ENCODE measurements around the gene ZNF530. TPM values are rescaled to one million over a fixed set of nuclear protein-coding genes. Genes with fewer than 3 reads are reported as not detected.

Gene ZNF530
- total RNA-seq, 2 donors from 2014 or later: 1.2 to 1.7 TPM

Other genes with a start within 250 kb of the ZNF530 start
- gene ZNF304, start 248.6 kb upstream of the ZNF530 start, total RNA-seq: 1 to 10 TPM; 3.0 to 3.3 TPM
- gene TRAPPC2B, start 236.3 kb upstream of the ZNF530 start, total RNA-seq: 1 to 10 TPM; 4.4 to 4.5 TPM
- gene ZNF547, start 236.3 kb upstream of the ZNF530 start, total RNA-seq: 1 to 10 TPM; 1.4 to 1.8 TPM
- 10 to 100 TPM in 1 of 2 donors, 1 to 10 TPM in 1; 8.1 to 10.7 TPM for gene ZNF548, start 210.0 kb upstream of the ZNF530 start, total RNA-seq
- gene ZNF17, start 188.7 kb upstream of the ZNF530 start, total RNA-seq: 10 to 100 TPM in 1 of 2 donors, 1 to 10 TPM in 1; 7.7 to 12.1 TPM
- gene ZNF749, start 164.6 kb upstream of the ZNF530 start, total RNA-seq: 1 to 10 TPM; 7.3 to 8.3 TPM
- under 1 TPM; 0.37 to 0.50 TPM for gene VN1R1, start 142.7 kb upstream of the ZNF530 start, total RNA-seq
- 1 to 10 TPM; 3.2 to 3.8 TPM for gene ZNF772, start 122.3 kb upstream of the ZNF530 start, total RNA-seq
- 1 to 10 TPM; 3.2 to 4.0 TPM for gene ZNF419, start 112.1 kb upstream of the ZNF530 start, total RNA-seq
- 1 to 10 TPM; 2.6 to 5.0 TPM for gene ZNF773, start 99.9 kb upstream of the ZNF530 start, total RNA-seq
- 1 to 10 TPM; 2.7 to 3.5 TPM for gene ZNF549, start 72.5 kb upstream of the ZNF530 start, total RNA-seq
- 1 to 10 TPM; 2.7 to 5.3 TPM for gene ZNF550, start 40.0 kb upstream of the ZNF530 start, total RNA-seq
- gene ZNF416, start 21.0 kb upstream of the ZNF530 start, total RNA-seq: 1 to 10 TPM; 2.0 to 3.2 TPM
- gene ZIK1, start 15.7 kb upstream of the ZNF530 start, total RNA-seq: 1 to 10 TPM in 1 of 2 donors, under 1 TPM in 1; 0.95 to 1.5 TPM
- gene ZNF134, start 14.4 kb downstream of the ZNF530 start, total RNA-seq: 1 to 10 TPM; 7.4 to 9.0 TPM
- gene ZNF211, start 33.3 kb downstream of the ZNF530 start, total RNA-seq: 1 to 10 TPM; 7.4 to 9.9 TPM
- gene ZSCAN4, start 69.0 kb downstream of the ZNF530 start, total RNA-seq: not detected
- 1 to 10 TPM; 4.9 to 5.2 TPM for gene ZNF551, start 82.1 kb downstream of the ZNF530 start, total RNA-seq
- gene ZNF154, start 109.3 kb downstream of the ZNF530 start, total RNA-seq: 1 to 10 TPM in 1 of 2 donors, under 1 TPM in 1; 0.67 to 1.8 TPM
- gene ZNF671, start 127.7 kb downstream of the ZNF530 start, total RNA-seq: 1 to 10 TPM; 2.2 to 3.1 TPM
- 10 to 100 TPM; 13.3 to 16.5 TPM for gene ZNF776, start 146.9 kb downstream of the ZNF530 start, total RNA-seq
- gene ZNF586, start 169.8 kb downstream of the ZNF530 start, total RNA-seq: 10 to 100 TPM; 13.0 to 15.2 TPM
- gene ZNF552, start 215.0 kb downstream of the ZNF530 start, total RNA-seq: 10 to 100 TPM; 24.1 to 31.7 TPM
- 10 to 100 TPM; 13.0 to 22.4 TPM for gene ZNF587B, start 230.4 kb downstream of the ZNF530 start, total RNA-seq
- 10 to 100 TPM; 50.5 to 64.8 TPM for gene ZNF587, start 250.0 kb downstream of the ZNF530 start, total RNA-seq